ENCODE data around the gene ZNF276. TPM values are rescaled to one million over a fixed set of nuclear protein-coding genes. Genes with fewer than 3 reads are reported as not detected.

The ZNF276 gene
- total and polyA plus RNA-seq, 2 of the 8 experiments (the other 6 are each of a cell fraction or from before 2014, with no cell fraction given): 6.4 to 9.3 TPM

- Histone ChIP-seq H2BK15ac (ENCODE audit: low read length) (no peak overlapping the region), H3K18ac (ENCODE audit: extremely low read depth, low read length) (no peak overlapping the region), H3K36me3 (ENCODE audit: control insufficient read depth in 2 of 4, insufficient read depth in 4 of 4, low read length in 3 of 4) (peaks cover 24 to 74% (median 53%) of the 10 kb centered on the region in 4 experiments), H4K91ac (replicated peaks; ENCODE audit: insufficient read length, low read length) (no peak overlapping the region), H3K27ac (ENCODE audit: low read depth, low read length) (no peak overlapping the region), H3K9me3 (ENCODE audit: insufficient read depth in 2 of 2, low read depth in 1 of 2, low read length in 1 of 2) (no peaks in the 10 kb centered on the region), H3K9ac (replicated peaks in 1 of 4; ENCODE audit: extremely low read depth in 1 of 4, low read depth in 3 of 4, low read length in 3 of 4) (no peak overlapping the region), H4K8ac (ENCODE audit: extremely low read depth, insufficient read depth, low read length) (peak overlapping the region; percentile 31; the same call in 1 of the 2 replicates), H3K4me3 (ENCODE audit: extremely low read depth in 1 of 4, insufficient read depth in 2 of 4, low read depth in 3 of 4, low read length in 4 of 4) (no peak overlapping the region), H3K4me2 (ENCODE audit: insufficient read depth in 1 of 2, low read depth in 2 of 2, low read length in 2 of 2) (no peak overlapping the region), H2BK120ac (replicated peaks; ENCODE audit: low read depth, low read length) (no peak overlapping the region), H3K79me1 (ENCODE audit: low read depth, low read length) (peaks cover 2% of the 10 kb centered on the region; the same call in 1 of the 2 replicates), H3K79me2 (ENCODE audit: control insufficient read depth in 1 of 2, insufficient read depth in 2 of 2, low read length in 2 of 2) (no peaks in the 10 kb centered on the region), H3K4ac (replicated peaks; ENCODE audit: insufficient read length, low read depth, low read length) (no peak overlapping the region), H3K56ac (replicated peaks; ENCODE audit: insufficient read length, low read depth, low read length) (no peak overlapping the region), H3K4me1 (replicated peaks in 1 of 4; ENCODE audit: control insufficient read depth in 3 of 4, insufficient read depth in 4 of 4, low read length in 3 of 4) (no peaks in the 10 kb centered on the region), H2BK20ac (ENCODE audit: low read length) (no peak overlapping the region), H2AFZ (ENCODE audit: low read length) (no peak overlapping the region), H2AK5ac (ENCODE audit: low read depth, low read length) (no peak overlapping the region), H3K27me3 (replicated peaks in 1 of 4; ENCODE audit: control insufficient read depth in 3 of 4, extremely low read depth in 1 of 4, insufficient read depth in 3 of 4, low read length in 3 of 4) (no peaks in the 10 kb centered on the region), H3K14ac (ENCODE audit: insufficient read length) (no peak overlapping the region), H2BK12ac (ENCODE audit: low read depth, low read length) (no peak overlapping the region), H3K23me2 (ENCODE audit: low read depth, low read length) (no peaks in the 10 kb centered on the region), H4K20me1 (replicated peaks in 1 of 2; ENCODE audit: control insufficient read depth in 1 of 2, insufficient read depth in 2 of 2, low read length in 2 of 2) (peaks cover 1 to 8% of the 10 kb centered on the region in 2 experiments), H3K23ac (ENCODE audit: insufficient read length) (no peak overlapping the region), H4K5ac (ENCODE audit: insufficient read length, low read depth, low read length) (no peak overlapping the region), H2BK5ac (ENCODE audit: low read depth, low read length) (no peak overlapping the region)
- DNase-seq (ENCODE audit: low read depth in 1 of 2, low spot score in 2 of 2) (no peak), FAIRE-seq (no peak)
- WGBS, 2 experiments (ENCODE audit: extremely low coverage in 1 of 2, insufficient coverage in 1 of 2, insufficient read length in 1 of 2, insufficient replicate concordance in 2 of 2, low coverage in 1 of 2, low lambda C conversion rate in 2 of 2, missing lambda C conversion rate in 1 of 2): 93% methylated on average over 26 of the region's 26 CpGs; no CpG with 5 or more reads in 1 of the 2 experiments
- ChIA-PET CTCF (ENCODE audit: partially characterized antibody) (interaction anchor here (1.2 kb wide), 1 partner anchor 54 kb away, joined by 4 read pairs; no protein-coding TSS in a partner anchor), POLR2A (ENCODE audit: partially characterized antibody) (interaction anchor here (1.5 kb wide), 1 partner anchor 18 kb away, joined by 3 read pairs; no protein-coding TSS in a partner anchor)
- TF ChIP-seq JUN (IDR thresholded peaks at IDR 0.05; ENCODE audit: low read depth, low read length): no peak
- TF ChIP-seq EZH2 (IDR thresholded peaks at IDR 0.05; ENCODE audit: low read depth, low read length, severe bottlenecking): no peak
- TF ChIP-seq SUZ12 (IDR thresholded peaks at IDR 0.05; ENCODE audit: low read length): no peak
- TF ChIP-seq CREB1 (IDR thresholded peaks at IDR 0.05): no peak
Observed at GRCh38 chr16:89759746-89760340, 38.5 kb downstream of the ZNF276 start.

Measured in H1 (cell line).